SW480 (cell line): ENCODE data around the gene FBXO8.

Source experiments
- DNase-seq: peaks from one replicate; pipeline ENCODE4 v3.0.0-alpha.2; 2016; ENCODE audit warnings: low spot score

Gene FBXO8

GRCh38 chr4:174245714-174246113, 37.8 kb downstream of the FBXO8 start:
- DNase-seq, result no peak

GRCh38 chr4:174244441-174244840, 39.0 kb downstream of the FBXO8 start:
- no peak for DNase-seq

GRCh38 chr4:174241162-174241561, 42.3 kb downstream of the FBXO8 start:
- no peak for DNase-seq

- no peak for DNase-seq
Observed at GRCh38 chr4:174236359-174236758, 47.1 kb downstream of the FBXO8 start.

- no peak for DNase-seq
Observed at GRCh38 chr4:174230680-174231079, 52.8 kb downstream of the FBXO8 start.

- no peak for DNase-seq
Observed at GRCh38 chr4:174230148-174230547, 53.3 kb downstream of the FBXO8 start.

- DNase-seq, result no peak
Observed at GRCh38 chr4:174228988-174229387, 54.5 kb downstream of the FBXO8 start.

GRCh38 chr4:174225349-174226049, 58.0 kb downstream of the FBXO8 start:
- DNase-seq, result no peak

- no peak for DNase-seq
Observed at GRCh38 chr4:174224550-174224949, 58.9 kb downstream of the FBXO8 start.

GRCh38 chr4:174222266-174222872, 61.1 kb downstream of the FBXO8 start:
- DNase-seq, result peak; percentile 17

GRCh38 chr4:174218127-174218790, 65.2 kb downstream of the FBXO8 start:
- no peak for DNase-seq

GRCh38 chr4:174217273-174218126, 66.0 kb downstream of the FBXO8 start:
- no peak for DNase-seq

GRCh38 chr4:174216799-174217272, 66.6 kb downstream of the FBXO8 start:
- no peak for DNase-seq

- no peak for DNase-seq
Observed at GRCh38 chr4:174215961-174216680, 67.3 kb downstream of the FBXO8 start.

GRCh38 chr4:174215057-174215456, 68.4 kb downstream of the FBXO8 start:
- DNase-seq, result no peak

- DNase-seq, result peak; percentile 69
Observed at GRCh38 chr4:174214101-174214878, 69.2 kb downstream of the FBXO8 start.

GRCh38 chr4:174213731-174214100, 69.8 kb downstream of the FBXO8 start:
- DNase-seq, result no peak

- no peak for DNase-seq
Observed at GRCh38 chr4:174212061-174212460, 71.4 kb downstream of the FBXO8 start.

GRCh38 chr4:174211622-174212044, 71.8 kb downstream of the FBXO8 start:
- no peak for DNase-seq

GRCh38 chr4:174210952-174211490, 72.4 kb downstream of the FBXO8 start:
- DNase-seq, result no peak

GRCh38 chr4:174210354-174210753, 73.1 kb downstream of the FBXO8 start:
- DNase-seq, result no peak
